COLO668 (cell line): ENCODE data around the gene MAPK8IP1.

Experiments
- DNase-seq: peaks from one replicate; lab custom pipeline; 2025; ENCODE audit not compliant: unreplicated experiment; lab: John Stamatoyannopoulos, UW

The MAPK8IP1 gene

DNA sequence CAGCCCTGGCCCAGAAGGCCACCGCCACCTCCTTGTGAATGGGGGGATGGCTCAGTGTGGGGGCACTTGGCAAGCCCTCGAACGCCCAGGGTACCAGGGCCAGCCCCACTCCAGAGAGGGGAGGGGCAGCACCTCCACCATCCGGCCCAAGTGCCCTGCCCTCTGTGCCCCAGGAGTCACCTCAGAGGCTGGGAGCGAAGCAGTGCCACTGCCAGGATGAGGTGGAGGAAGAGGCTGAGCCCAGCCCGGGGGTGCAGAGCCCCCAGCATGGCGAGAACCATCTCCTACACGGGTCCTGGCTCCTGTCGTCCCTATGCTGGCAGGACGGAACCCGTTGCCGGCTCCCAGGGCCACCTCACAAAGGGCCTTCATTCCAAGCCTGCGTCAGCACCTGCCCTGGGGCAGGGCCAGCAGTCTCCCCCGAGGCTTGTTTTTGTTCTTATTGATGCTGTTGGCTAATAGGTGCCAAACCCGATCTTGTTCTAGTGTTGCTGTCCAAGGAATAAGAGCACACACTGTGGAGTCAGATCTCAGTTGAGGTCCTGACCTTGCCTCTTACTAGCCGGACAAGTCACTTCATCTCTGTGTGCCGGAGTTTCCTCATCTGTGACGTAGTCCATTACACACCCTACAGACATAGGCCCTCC, 21.6 kb downstream of the MAPK8IP1 start, which contains the start of gene FREY1:
FREY1 (minus strand) TSS at position 307 of the 647 bp plus-strand sequence; CDS start at position 281, 26 bp downstream.
- DNase-seq: no peak

- DNase-seq: no peak
Measured at GRCh38 chr11:45907911-45908370, 22.5 kb downstream of the MAPK8IP1 start.

- no peak for DNase-seq
Measured at GRCh38 chr11:45909594-45910475, 24.4 kb downstream of the MAPK8IP1 start.

DNA sequence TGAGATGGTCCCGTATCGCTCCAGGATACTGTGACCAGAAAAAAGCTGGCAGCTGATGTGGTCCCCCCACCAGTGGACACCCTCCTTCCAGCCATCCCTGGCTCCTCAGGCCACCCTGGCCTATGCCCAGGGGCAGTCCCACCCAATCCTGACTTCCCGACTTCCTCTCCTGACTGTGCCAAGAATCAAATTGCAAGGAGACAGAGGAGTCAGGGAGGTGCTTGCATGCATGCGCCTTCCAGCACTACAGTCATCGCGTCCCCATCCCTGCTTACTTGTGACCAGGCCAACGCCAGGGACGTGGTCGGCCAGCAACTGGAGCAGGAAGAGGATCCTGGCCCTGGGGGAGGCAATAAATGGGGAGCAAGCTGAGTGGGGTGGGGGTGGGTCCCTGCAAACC, 25.2 kb downstream of the MAPK8IP1 start:
- DNase-seq: no peak

DNA sequence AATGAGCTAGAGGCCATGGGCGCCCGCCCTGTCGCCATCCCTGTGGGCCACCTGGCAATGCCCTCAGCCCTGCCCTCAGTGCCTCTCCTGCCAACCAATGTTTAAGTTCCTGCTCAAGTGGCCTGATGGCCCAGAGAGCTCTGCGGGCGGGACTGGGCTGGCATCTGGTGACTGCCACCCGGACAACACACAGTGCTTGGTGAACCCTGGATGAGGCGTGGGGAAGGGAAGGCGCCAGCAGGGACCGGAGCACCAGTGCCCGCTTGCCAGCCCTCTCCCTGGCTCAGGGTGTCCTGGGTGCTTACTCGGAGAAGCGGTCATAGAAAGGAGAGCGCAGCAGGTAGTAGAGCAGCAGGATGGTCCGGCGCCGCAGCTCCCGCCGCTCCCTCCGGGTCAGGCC, 28.1 kb downstream of the MAPK8IP1 start:
- no peak for DNase-seq

GRCh38 chr11:45913942-45914635, 28.6 kb downstream of the MAPK8IP1 start:
- DNase-seq: no peak

DNA sequence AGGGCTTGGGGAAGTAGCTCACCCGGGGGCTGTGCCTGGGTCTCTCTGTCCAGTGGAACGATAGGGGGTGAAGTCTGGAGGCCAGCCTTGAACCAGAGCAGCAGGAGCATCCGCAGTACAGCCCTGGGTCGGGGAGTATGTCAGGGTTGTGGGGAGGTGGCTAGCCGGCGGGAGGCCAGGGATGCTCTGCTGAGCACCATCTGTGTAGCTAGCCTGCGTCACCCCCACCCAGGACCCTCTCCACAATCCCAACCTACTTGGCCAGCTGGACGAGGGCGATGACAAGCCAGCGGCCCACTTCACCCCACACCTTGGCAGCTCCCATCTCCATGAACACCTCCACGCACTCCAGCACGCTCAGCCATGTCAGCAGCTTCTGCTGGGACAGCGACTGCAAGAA, 30.0 kb downstream of the MAPK8IP1 start:
- DNase-seq: no peak

GRCh38 chr11:45917286-45917622, 31.8 kb downstream of the MAPK8IP1 start:
- DNase-seq: peak; percentile 38

GRCh38 chr11:45917623-45918330, 32.3 kb downstream of the MAPK8IP1 start, which contains the start of gene PEX16:
Gene PEX16, minus strand, starts transcription at chr11:45917877. Its CDS starts 66 bp downstream, at chr11:45917811.
- peak; percentile 97 for DNase-seq

DNA sequence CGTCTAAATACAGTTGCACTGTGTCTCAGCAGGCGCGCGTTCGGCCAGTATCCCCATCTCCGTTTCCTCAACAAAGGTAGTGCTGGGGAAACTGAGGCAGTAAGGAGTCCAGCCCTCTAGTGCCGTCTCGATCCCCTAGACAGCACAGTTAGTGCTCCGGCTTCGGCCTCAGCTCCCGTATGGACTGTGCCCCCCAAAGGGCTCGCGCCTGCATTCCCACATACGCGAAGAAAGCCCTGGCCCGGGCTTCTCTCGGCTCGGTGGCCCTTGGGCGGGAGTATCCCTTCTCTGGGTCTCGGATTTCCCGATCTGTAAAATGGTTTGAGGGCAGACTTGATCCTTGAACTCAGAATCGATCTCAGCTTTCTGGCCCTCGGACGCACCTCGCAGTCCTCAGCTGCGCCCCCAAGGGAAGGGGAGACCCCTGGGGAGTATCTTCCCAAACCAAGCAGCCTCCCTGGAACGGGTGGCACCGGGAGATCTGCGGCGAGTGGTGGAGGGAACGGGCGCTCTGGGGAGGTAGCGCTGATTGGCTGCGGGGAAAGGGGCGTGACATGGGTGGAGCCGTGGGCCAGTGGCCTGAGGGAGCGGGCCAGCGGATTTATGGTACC, 33.0 kb downstream of the MAPK8IP1 start:
- DNase-seq: peak; percentile 87

GRCh38 chr11:45918962-45919675, 33.7 kb downstream of the MAPK8IP1 start:
- no peak for DNase-seq

DNA sequence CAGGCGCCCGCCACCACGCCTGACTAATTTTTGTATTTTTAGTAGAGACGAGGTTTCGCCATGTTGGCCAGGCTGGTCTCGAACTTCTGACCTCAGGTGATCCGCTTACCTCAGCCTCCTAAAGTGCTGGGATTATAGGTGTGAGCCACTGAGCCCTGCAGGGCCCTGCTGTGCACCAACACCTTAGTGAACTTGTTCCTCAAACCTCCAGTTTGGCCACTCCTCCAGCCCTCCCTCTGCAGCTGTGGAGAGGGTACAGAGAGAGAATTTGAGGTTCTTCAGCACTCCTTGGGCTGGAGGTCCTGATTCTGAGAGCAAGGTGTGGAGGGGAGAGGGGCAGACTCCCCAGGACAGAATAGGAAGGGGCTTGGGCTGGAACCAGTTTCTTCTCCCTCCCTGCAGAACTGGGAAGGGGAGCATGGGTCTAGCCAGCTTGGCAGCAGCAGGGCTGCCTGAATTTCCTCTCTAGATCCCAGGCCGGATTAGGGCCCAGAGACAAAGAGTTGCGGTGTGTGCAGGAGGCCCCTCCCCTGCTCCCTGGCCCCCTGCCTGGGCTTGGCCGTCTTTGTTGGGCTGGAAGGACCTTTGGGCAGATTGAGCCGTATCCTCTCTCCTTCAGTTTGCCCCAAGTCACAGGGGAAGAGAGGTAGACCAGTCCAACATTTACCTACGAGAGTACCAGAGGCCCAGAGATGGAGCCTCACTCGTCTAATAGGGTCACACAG, 34.5 kb downstream of the MAPK8IP1 start:
- no peak for DNase-seq

GRCh38 chr11:45920531-45921477, 35.4 kb downstream of the MAPK8IP1 start:
- DNase-seq: no peak

GRCh38 chr11:45921561-45922424, 36.3 kb downstream of the MAPK8IP1 start:
- DNase-seq: peak; percentile 98

DNA sequence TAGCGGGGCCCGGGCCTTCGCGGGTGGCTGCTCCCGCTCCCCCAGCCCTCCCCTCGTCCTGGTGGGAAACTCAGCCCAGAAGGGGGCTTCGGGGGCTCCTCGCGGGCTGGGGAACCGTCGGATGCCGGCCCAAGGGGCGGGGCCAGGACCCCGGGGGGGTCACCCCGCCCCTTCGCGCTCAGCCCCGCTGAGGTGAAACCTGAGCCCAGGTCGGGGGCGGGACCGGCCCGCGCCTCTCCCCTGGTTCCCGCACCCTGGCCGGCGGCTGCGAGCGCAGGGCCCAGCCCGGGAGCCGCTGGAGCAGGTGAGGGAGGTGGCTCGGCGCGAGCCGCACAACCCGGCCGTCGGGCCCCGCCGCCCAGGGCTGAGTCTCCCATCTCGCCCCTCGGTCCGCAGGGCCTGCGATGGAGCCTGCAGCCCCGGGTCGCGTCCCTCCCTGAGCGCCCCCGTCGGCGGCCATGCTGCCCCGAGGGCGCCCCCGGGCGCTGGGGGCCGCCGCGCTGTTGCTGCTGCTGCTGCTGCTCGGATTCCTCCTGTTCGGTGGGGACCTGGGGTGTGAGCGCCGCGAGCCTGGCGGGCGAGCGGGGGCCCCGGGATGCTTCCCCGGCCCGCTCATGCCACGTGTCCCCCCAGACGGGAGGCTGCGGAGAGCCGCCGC, 37.1 kb downstream of the MAPK8IP1 start, which contains the start of gene LARGE2:
LARGE2 (plus strand) TSS at position 232 of the 658 bp plus-strand sequence; CDS start at position 459, 227 bp downstream.
- DNase-seq: peak; percentile 91
